K562 (cell line): ENCODE results near the gene SPATA32. TPM values are rescaled to one million over a fixed set of nuclear protein-coding genes. Genes with fewer than 3 reads are reported as not detected.
A peak's percentile ranks its signal among the peaks of the same experiment; 100 is the strongest.

Source experiments
- ATAC-seq: fragments of 200-7000 bp; cut with Tn5 transposase; 3 replicates; pipeline ENCODE4 v1.9.1; 2020; ENCODE audit warnings: moderate library complexity
- BruUV-seq: library from RNA; stranded (reverse); fragments of 400-500 nt; replicated peaks from 2 replicates; lab custom pipeline; 2021; lab: Mats Ljungman, UMichigan
- CTCF ChIA-PET: fragments of 300-600 bp; formaldehyde crosslinking; extraction: SDS; loops from one replicate; lab custom pipeline; 2021; ENCODE audit warnings: low intra/inter-chr PET ratio; lab: Yijun Ruan, JAX
- POLR2A ChIA-PET: fragments of 300-600, 350-650 bp; sonication (Branson Sonifier 250); formaldehyde crosslinking; extraction: SDS; loops from one replicate; lab custom pipeline; 2021; ENCODE audit warnings: antibody characterized with exemption, inconsistent platforms; lab: Yijun Ruan, JAX
- DNase-seq, 4 experiments: peaks; one replicate each; pipeline versions ENCODE4 v3.0.0 to v3.0.0-alpha.2; 2011 to 2018; ENCODE audit warnings: low spot score in 3 of 4, mixed read lengths in 3 of 4; ENCODE audit errors: extremely low read depth in 1 of 4
- FAIRE-seq: peaks from 2 replicates; lab custom pipeline; 2011; peaks lifted over from hg19 to GRCh38; lab: Jason Lieb, UNC
- H2AFZ ChIP-seq: 2 replicates; pipeline ENCODE4 v1.6.0; 2011; ENCODE audit warnings: low read depth, low read length, control low read depth, inconsistent platforms
- H3K27ac ChIP-seq: fragments of 200-600 bp; 3 replicates; pipeline ENCODE4 v1.8.0; 2011; ENCODE audit warnings: low read depth, mild to moderate bottlenecking, control low read depth, inconsistent platforms, low read length, moderate library complexity, mixed read lengths; ENCODE audit errors: extremely low read depth
- H3K27me3 ChIP-seq, 2 experiments: fragments of 300-600 bp in 1 of 2; 2 replicates in 1 of 2; 3 replicates in 1 of 2; pipeline versions ENCODE4 v1.6.0 to v1.8.0; 2011; ENCODE audit warnings: inconsistent platforms in 2 of 2, low read length in 2 of 2, mild to moderate bottlenecking in 1 of 2, mixed read lengths in 1 of 2, moderate library complexity in 1 of 2; ENCODE audit not compliant: control insufficient read depth in 2 of 2, insufficient read depth in 2 of 2
- H3K36me3 ChIP-seq: fragments of 300-600 bp; 3 replicates; pipeline ENCODE4 v1.8.0; 2011; ENCODE audit warnings: mild to moderate bottlenecking, low read length, inconsistent platforms; ENCODE audit not compliant: control insufficient read depth, insufficient read depth
- H3K4me1 ChIP-seq, 2 experiments: fragments of 200-600 bp in 1 of 2; replicated peaks in 1 of 2; 2 replicates in 1 of 2; 3 replicates in 1 of 2; pipeline versions ENCODE4 v1.5.1 to v1.8.0; 2011; ENCODE audit warnings: inconsistent platforms in 2 of 2, low read length in 2 of 2, mild to moderate bottlenecking in 1 of 2, mixed read lengths in 1 of 2, moderate library complexity in 1 of 2; ENCODE audit not compliant: control insufficient read depth in 2 of 2, insufficient read depth in 2 of 2
- H3K4me2 ChIP-seq: 2 replicates; pipeline ENCODE4 v1.6.1; 2011; ENCODE audit warnings: low read length, control low read depth, inconsistent platforms, mixed read lengths; ENCODE audit not compliant: insufficient read depth
- H3K4me3 ChIP-seq: fragments of 200-600 bp; sonication (generic), shearing (Covaris generic); 2 replicates; pipeline ENCODE4 v1.5.1; 2016; ENCODE audit warnings: control low read depth, inconsistent platforms
- H3K79me2 ChIP-seq: fragments of 200-600 bp; 3 replicates; pipeline ENCODE4 v1.8.0; 2011; ENCODE audit warnings: low read length, inconsistent platforms; ENCODE audit not compliant: control insufficient read depth, insufficient read depth
- H3K9ac ChIP-seq, 2 experiments: 2 replicates each; pipeline versions ENCODE4 v1.6.0 to v1.6.1; 2011; ENCODE audit warnings: low read depth in 2 of 2, low read length in 2 of 2, control low read depth in 1 of 2, inconsistent platforms in 1 of 2, mild to moderate bottlenecking in 1 of 2, mixed read lengths in 1 of 2; ENCODE audit not compliant: insufficient read depth in 1 of 2
- H3K9me1 ChIP-seq: one replicate; pipeline ENCODE4 v1.6.0; 2011; ENCODE audit warnings: inconsistent platforms, mild to moderate bottlenecking, low read length, moderate library complexity; ENCODE audit not compliant: control insufficient read depth, insufficient read depth
- H3K9me3 ChIP-seq: replicated peaks from 2 replicates; pipeline ENCODE4 v1.5.1; 2011; ENCODE audit warnings: low read depth, low read length, inconsistent platforms; ENCODE audit not compliant: control insufficient read depth, insufficient read depth
- H4K20me1 ChIP-seq: replicated peaks from 2 replicates; pipeline ENCODE4 v1.6.1; 2011; ENCODE audit warnings: low read length, inconsistent platforms, mixed read lengths; ENCODE audit not compliant: control insufficient read depth, insufficient read depth
- FOXK2 ChIP-seq, 2 experiments: fragments of 450-650 bp; IDR thresholded peaks in 1 of 2; conservative IDR thresholded peaks in 1 of 2; 2 replicates each; pipeline ENCODE4 v1.6.1; 2016; ENCODE audit warnings: low read depth in 2 of 2, mild to moderate bottlenecking in 1 of 2
- GATAD2A ChIP-seq: fragments of 450-650 bp; IDR thresholded peaks from 2 replicates; pipeline ENCODE4 v1.6.1; 2017
- RBFOX2 ChIP-seq: fragments of 200-400 bp; formaldehyde crosslinking; IDR thresholded peaks from 2 replicates; pipeline ENCODE4 v1.6.1; 2017; ENCODE audit warnings: low read depth, mild to moderate bottlenecking, low read length, moderate library complexity
- RCOR1 ChIP-seq, 2 experiments: IDR thresholded peaks; 2 replicates each; pipeline ENCODE4 v1.6.1; 2012; ENCODE audit warnings: low read depth in 2 of 2, low read length in 2 of 2, borderline replicate concordance in 1 of 2, improper control_type of control experiment in 1 of 2
- XRCC5 ChIP-seq: fragments of 200-400 bp; formaldehyde crosslinking; IDR thresholded peaks from 2 replicates; pipeline ENCODE4 v1.6.1; 2017; ENCODE audit warnings: low read depth, mild to moderate bottlenecking, low read length
- ZKSCAN1 ChIP-seq: fragments of 150-350 bp; IDR thresholded peaks from 2 replicates; pipeline ENCODE4 v1.6.1; 2016; ENCODE audit warnings: low read depth, low read length
- ZNF778 ChIP-seq: fragments of 450-650 bp; formaldehyde crosslinking; IDR thresholded peaks from 2 replicates; pipeline ENCODE4 v1.4.0; 2020; ENCODE audit warnings: mild to moderate bottlenecking, moderate library complexity
- WGBS: fragments of 100-300 bp; shearing (Covaris generic); methylation state at CpG from one replicate; pipeline ENCODE4 v1.1.6; 2016; ENCODE audit warnings: low coverage, mixed read lengths; ENCODE audit not compliant: insufficient coverage; ENCODE audit errors: missing lambda C conversion rate; 5-methylcytosine and 5-hydroxymethylcytosine counted together
- in situ Hi-C: fragments of 300-500 bp; cut with MboI; formaldehyde crosslinking; loops from 4 replicates; pipeline ENCODE4 v1.15.0; 2018; ENCODE audit warnings: inconsistent platforms, mixed read lengths
- intact Hi-C: fragments of 100-400 bp; cut with micrococcal nuclease; formaldehyde crosslinking; loops from 2 replicates; pipeline ENCODE4 v1.14.2; 2022
- polyA plus RNA-seq, 8 experiments: library from polyadenylated mRNA; depleted of rRNA in 4 of 8; stranded (reverse) in 5 of 8; unstranded in 3 of 8; fragments of >200 nt; fragmentation: Nextera tagmentation in 2 of 8; fragmentation: Illumina TruSeq in 1 of 8; extraction: Ambion mirVana in 2 of 8; extraction: Trizol in 1 of 8; gene quantifications; 2 replicates each; pipeline versions ENCODE4 v1.2.1 to v1.2.3, GENCODE V29; 2011 to 2014; ENCODE audit warnings: inconsistent platforms in 1 of 8, missing spikeins in 1 of 8
- total RNA-seq, 7 experiments: library from RNA; depleted of rRNA in 6 of 7; stranded (reverse); fragments of >200 nt in 6 of 7; fragmentation: Illumina TruSeq in 2 of 7; extraction: Trizol in 2 of 7; gene quantifications; 2 replicates each; pipeline versions ENCODE4 v1.2.1 to v1.2.3, GENCODE V29; 2011 to 2021; ENCODE audit warnings: low replicate concordance in 1 of 7
- TF ChIP-seq, protein P1 (sequence below): sonication (generic); formaldehyde crosslinking; IDR thresholded peaks from 2 replicates; pipeline ENCODE4 v1.9.0; 2022; ENCODE audit warnings: mild to moderate bottlenecking, missing genetic modification reagents
- TF ChIP-seq, protein P2 (sequence below): fragments of 450-650 bp; conservative IDR thresholded peaks from 2 replicates; pipeline ENCODE4 v1.6.1; 2016; ENCODE audit warnings: missing genetic modification characterization, low read depth, mild to moderate bottlenecking, missing compliant biosample characterization, moderate library complexity
- TF ChIP-seq, protein P3 (sequence below): fragments of 150-350 bp; IDR thresholded peaks from 2 replicates; pipeline ENCODE4 v1.6.1; 2014; ENCODE audit warnings: low read depth, mild to moderate bottlenecking, low read length, borderline replicate concordance
- TF ChIP-seq, protein P4 (sequence below): fragments of 450-650 bp; IDR thresholded peaks from one replicate; pipeline ENCODE4 v1.6.1; 2018; ENCODE audit warnings: mild to moderate bottlenecking, moderate library complexity; ENCODE audit not compliant: partially characterized antibody

The SPATA32 gene
- total and polyA plus RNA-seq, 9 of the 15 experiments (the other 6 are each of a cell fraction or from before 2014, with no cell fraction given), result 0.03 to 0.06 TPM; not detected in 7

DNA sequence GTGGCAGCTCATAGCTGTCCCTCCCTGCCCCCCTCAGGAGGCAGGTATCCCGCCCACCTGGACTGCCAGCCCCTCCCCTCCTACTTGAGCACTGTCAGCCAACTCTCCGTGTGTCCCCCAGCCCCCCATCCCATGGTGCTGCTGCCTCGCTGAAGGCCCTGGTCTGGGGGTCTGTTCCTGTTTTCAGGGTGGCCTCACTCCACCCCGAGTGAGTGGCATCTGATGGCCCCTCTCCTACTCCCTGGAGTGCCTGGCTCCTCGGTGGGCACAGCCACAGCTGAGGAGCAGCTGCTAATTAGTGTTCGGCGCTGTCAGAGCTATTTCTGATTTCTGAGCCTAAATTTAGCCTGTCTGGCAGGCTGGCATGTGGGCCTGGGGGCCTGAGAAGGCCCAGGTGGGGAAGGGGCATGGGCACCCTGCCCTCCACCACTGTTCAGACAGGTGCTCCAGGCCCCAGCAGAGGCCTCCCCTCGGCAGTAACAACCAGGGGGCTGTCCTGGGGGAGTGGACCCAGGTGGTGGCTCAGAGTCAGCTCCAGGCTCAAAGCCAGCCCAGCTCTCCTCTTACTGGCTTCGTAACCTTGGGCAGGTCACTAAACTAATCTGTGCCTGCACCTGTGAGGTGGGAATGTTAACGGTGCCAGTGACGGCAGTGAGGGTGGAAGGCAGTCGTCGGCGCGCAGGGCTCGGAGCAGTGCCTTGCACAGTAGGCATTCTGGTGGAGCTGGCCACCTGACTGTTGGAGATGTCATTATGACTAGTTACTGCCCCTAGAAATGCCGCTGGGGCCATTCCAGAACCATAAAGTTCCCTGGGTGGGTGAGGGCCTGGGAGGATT is 33.8 kb downstream of the SPATA32 start (continued):
- TF ChIP-seq, protein P1, sequence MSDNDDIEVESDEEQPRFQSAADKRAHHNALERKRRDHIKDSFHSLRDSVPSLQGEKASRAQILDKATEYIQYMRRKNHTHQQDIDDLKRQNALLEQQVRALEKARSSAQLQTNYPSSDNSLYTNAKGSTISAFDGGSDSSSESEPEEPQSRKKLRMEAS (CRISPR knock-in tag), result peak; percentile 18
- TF ChIP-seq RBFOX2 (peak; percentile 37; the same call in 1 of the 2 replicates), GATAD2A (0 out of 2 replicates have a peak, but pooled peaks have one; percentile 34), ZKSCAN1 (peak; percentile 30; the same call in 1 of the 2 replicates)

DNA sequence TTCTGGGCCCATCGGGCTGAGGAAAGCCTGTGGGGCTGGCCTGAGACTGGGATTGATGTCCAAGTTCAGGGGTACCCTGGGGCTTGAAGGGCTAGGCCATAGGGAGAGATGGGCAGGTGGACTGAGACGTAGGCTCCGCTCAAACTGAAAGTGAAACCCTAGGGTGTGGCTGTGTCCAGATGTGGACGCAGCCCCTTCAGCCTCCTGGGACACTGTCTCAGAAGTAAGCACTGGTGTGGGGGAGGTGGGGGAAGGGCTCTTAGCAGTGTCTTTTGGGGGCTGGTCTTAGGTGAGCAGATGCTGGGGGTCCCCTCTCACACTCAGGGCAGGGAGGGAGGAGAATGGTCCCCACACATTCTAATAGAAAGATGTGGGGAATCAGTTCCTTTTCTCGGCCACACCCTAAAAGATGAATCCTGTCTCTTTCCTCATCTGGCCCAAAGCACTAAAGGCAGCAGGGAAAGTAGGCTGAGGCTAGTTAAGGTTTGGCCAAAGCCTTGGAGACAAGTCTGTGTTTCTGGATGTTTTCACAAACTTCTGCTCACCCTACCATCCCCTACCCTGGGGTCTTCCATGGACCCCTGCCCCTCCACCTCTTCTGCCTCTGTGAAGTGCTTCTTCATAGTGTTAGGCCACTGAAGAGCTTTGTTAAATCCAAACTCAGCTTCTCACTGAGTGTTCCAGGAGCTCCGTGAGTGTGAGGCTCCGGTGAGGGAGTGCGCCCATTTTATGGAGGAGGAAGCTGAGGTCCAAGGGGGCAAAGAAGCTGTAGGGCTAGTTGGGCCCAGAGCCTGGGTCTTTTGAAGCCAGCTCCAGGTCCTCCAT is 34.6 kb downstream of the SPATA32 start:
- no peaks in the 10 kb centered on the region for H3K36me3 ChIP-seq
- no peaks in the 10 kb centered on the region for H3K27me3 ChIP-seq
- ChIA-PET POLR2A (interaction anchor here (0.6 to 9.0 kb wide), 7 partner anchors 9 to 113 kb away, joined by 3 to 92 read pairs (median 4); partner anchors contain the start of genes HEXIM1 and HEXIM2), CTCF (no interaction called here)
- no peaks in the 10 kb centered on the region for H3K9me3 ChIP-seq
- intact Hi-C loops (no loop called here), in situ Hi-C loops (no loop called here)
- peak overlapping the region; percentile 82 for H3K4me2 ChIP-seq
- WGBS, result 37% methylated on average over 8 of the region's 8 CpGs
- no peaks in the 10 kb centered on the region for H3K9me1 ChIP-seq
- no peaks in the 10 kb centered on the region for H4K20me1 ChIP-seq
- peaks cover 73% of the 10 kb centered on the region for H3K79me2 ChIP-seq
- H3K27ac ChIP-seq, result peak overlapping the region; percentile 90; the same call in 2 of the 3 replicates
- ATAC-seq, result peak; percentile 46
- peak overlapping the region; percentile 77 to 87; a peak in 3 of 4 replicates for H3K9ac ChIP-seq
- FAIRE-seq, result peak; percentile 75
- peak in 2 of 4 experiments; percentile 68 to 74 for DNase-seq
- H2AFZ ChIP-seq, result 0 out of 2 replicates have a peak overlapping the region, but pooled peaks have one; percentile 81
- H3K4me3 ChIP-seq, result peak overlapping the region; percentile 20
- H3K4me1 ChIP-seq, result peaks cover 78 to 92% of the 10 kb centered on the region in 2 experiments
- no TSS peak for BruUV-seq
- TF ChIP-seq, protein P2, sequence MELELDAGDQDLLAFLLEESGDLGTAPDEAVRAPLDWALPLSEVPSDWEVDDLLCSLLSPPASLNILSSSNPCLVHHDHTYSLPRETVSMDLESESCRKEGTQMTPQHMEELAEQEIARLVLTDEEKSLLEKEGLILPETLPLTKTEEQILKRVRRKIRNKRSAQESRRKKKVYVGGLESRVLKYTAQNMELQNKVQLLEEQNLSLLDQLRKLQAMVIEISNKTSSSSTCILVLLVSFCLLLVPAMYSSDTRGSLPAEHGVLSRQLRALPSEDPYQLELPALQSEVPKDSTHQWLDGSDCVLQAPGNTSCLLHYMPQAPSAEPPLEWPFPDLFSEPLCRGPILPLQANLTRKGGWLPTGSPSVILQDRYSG (tag), result no peak
- TF ChIP-seq, protein P3, sequence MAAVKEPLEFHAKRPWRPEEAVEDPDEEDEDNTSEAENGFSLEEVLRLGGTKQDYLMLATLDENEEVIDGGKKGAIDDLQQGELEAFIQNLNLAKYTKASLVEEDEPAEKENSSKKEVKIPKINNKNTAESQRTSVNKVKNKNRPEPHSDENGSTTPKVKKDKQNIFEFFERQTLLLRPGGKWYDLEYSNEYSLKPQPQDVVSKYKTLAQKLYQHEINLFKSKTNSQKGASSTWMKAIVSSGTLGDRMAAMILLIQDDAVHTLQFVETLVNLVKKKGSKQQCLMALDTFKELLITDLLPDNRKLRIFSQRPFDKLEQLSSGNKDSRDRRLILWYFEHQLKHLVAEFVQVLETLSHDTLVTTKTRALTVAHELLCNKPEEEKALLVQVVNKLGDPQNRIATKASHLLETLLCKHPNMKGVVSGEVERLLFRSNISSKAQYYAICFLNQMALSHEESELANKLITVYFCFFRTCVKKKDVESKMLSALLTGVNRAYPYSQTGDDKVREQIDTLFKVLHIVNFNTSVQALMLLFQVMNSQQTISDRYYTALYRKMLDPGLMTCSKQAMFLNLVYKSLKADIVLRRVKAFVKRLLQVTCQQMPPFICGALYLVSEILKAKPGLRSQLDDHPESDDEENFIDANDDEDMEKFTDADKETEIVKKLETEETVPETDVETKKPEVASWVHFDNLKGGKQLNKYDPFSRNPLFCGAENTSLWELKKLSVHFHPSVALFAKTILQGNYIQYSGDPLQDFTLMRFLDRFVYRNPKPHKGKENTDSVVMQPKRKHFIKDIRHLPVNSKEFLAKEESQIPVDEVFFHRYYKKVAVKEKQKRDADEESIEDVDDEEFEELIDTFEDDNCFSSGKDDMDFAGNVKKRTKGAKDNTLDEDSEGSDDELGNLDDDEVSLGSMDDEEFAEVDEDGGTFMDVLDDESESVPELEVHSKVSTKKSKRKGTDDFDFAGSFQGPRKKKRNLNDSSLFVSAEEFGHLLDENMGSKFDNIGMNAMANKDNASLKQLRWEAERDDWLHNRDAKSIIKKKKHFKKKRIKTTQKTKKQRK, result no peak
- TF ChIP-seq RCOR1 (IDR thresholded peaks at IDR 0.05; ENCODE audit: borderline replicate concordance in 1 of 2, low read depth in 2 of 2, low read length in 2 of 2), result peak in 1 of 2 experiments; percentile 54; a peak in 1 of 4 replicates
- TF ChIP-seq XRCC5, result no peak
- no peak for TF ChIP-seq ZNF778
- TF ChIP-seq, protein P4, sequence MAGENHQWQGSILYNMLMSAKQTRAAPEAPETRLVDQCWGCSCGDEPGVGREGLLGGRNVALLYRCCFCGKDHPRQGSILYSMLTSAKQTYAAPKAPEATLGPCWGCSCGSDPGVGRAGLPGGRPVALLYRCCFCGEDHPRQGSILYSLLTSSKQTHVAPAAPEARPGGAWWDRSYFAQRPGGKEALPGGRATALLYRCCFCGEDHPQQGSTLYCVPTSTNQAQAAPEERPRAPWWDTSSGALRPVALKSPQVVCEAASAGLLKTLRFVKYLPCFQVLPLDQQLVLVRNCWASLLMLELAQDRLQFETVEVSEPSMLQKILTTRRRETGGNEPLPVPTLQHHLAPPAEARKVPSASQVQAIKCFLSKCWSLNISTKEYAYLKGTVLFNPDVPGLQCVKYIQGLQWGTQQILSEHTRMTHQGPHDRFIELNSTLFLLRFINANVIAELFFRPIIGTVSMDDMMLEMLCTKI, result no peak
- TF ChIP-seq FOXK2 (conservative IDR thresholded peaks at IDR 0.05 in 1 of 2, IDR thresholded peaks at IDR 0.05 in 1 of 2; ENCODE audit: low read depth in 2 of 2), result peak; percentile 43 to 67; a peak in 3 of 4 replicates
